ENCODE data around the gene HHAT.

- TF ChIP-seq CTCF (IDR thresholded peaks at IDR 0.05) = no peak
- no peak for TF ChIP-seq POLR2A (IDR thresholded peaks at IDR 0.05)
These were observed 160.8 kb downstream of the HHAT start for GRCh38 chr1:210489491-210489890.

All from lower leg skin (tissue), 3 donors.